MM.1S (cell line): ENCODE data around the gene TRIM14.

Source experiments
- EZH2 ChIP-seq: fragments of 300-600 bp; sonication (generic); optimal IDR thresholded peaks from 2 replicates; pipeline ENCODE3; 2017; ENCODE audit warnings: low read depth, mild to moderate bottlenecking, antibody characterized with exemption, low read length, mixed read lengths
- TF ChIP-seq, protein P1 (sequence below): fragments of 300-600 bp; sonication (generic); IDR thresholded peaks from 2 replicates; pipeline ENCODE4 v1.5.1; 2016; ENCODE audit warnings: antibody characterized with exemption, low read length, mixed read lengths

DNA sequence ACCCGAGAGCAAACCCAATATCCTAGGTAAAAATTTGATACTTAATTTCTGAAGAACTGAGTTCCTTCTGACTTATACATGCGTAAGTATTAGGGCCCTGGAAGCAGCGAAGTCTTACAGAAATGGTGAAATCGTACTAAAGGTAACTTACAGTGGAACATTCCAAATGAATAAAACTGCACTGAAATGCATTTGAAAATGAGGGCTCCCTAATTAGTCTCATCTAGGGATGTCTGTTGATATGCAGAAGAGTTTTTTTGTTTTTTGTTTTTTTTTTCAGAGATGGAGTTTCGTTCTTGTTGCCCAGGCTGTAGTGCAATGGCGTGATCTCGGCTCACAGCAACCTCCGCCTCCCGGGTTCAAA is 72.9 kb downstream of the TRIM14 start:
- TF ChIP-seq, protein P1, sequence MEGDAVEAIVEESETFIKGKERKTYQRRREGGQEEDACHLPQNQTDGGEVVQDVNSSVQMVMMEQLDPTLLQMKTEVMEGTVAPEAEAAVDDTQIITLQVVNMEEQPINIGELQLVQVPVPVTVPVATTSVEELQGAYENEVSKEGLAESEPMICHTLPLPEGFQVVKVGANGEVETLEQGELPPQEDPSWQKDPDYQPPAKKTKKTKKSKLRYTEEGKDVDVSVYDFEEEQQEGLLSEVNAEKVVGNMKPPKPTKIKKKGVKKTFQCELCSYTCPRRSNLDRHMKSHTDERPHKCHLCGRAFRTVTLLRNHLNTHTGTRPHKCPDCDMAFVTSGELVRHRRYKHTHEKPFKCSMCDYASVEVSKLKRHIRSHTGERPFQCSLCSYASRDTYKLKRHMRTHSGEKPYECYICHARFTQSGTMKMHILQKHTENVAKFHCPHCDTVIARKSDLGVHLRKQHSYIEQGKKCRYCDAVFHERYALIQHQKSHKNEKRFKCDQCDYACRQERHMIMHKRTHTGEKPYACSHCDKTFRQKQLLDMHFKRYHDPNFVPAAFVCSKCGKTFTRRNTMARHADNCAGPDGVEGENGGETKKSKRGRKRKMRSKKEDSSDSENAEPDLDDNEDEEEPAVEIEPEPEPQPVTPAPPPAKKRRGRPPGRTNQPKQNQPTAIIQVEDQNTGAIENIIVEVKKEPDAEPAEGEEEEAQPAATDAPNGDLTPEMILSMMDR = no peak
- no peak for TF ChIP-seq EZH2
